SK-N-SH treated with all-trans-retinoic acid at 6 μM for 48 hours (cell line): ENCODE results near the gene SLAMF1.

Experiments
- ATAC-seq: fragments of 200-7000 bp; cut with Tn5 transposase; 3 replicates; pipeline ENCODE4 v1.9.1; 2020; ENCODE audit warnings: mild to moderate bottlenecking, moderate library complexity
- ARNTL ChIP-seq: fragments of 450-650 bp; formaldehyde crosslinking; IDR thresholded peaks from 2 replicates; pipeline ENCODE4 v1.5.0; 2020; ENCODE audit warnings: low read depth, mild to moderate bottlenecking, moderate library complexity, borderline replicate concordance
- BACH2 ChIP-seq: fragments of 250-450 bp; sonication (Bioruptor Pico); IDR thresholded peaks from 2 replicates; pipeline ENCODE4 v1.9.0; 2021; ENCODE audit warnings: mild to moderate bottlenecking, borderline replicate concordance
- CREB5 ChIP-seq: fragments of 250-450 bp; sonication (Bioruptor Pico); IDR thresholded peaks from 2 replicates; pipeline ENCODE4 v1.5.1; 2020; ENCODE audit warnings: low read depth, mild to moderate bottlenecking, moderate library complexity
- CSDC2 ChIP-seq: fragments of 250-450 bp; sonication (Bioruptor Pico); IDR thresholded peaks from 2 replicates; pipeline ENCODE4 v1.5.0; 2020; ENCODE audit warnings: mild to moderate bottlenecking, moderate library complexity
- CSRNP3 ChIP-seq: fragments of 250-450 bp; sonication (Bioruptor Pico); IDR thresholded peaks from 2 replicates; pipeline ENCODE4 v1.5.1; 2021; ENCODE audit warnings: mild to moderate bottlenecking, moderate library complexity
- GLIS3 ChIP-seq: fragments of 250-450 bp; sonication (Bioruptor Pico); IDR thresholded peaks from 2 replicates; pipeline ENCODE4 v1.5.0; 2020; ENCODE audit warnings: mild to moderate bottlenecking, moderate library complexity
- ISL1 ChIP-seq: fragments of 250-450 bp; sonication (Bioruptor Pico); IDR thresholded peaks from 2 replicates; pipeline ENCODE4 v2.1.2; 2022; ENCODE audit warnings: mild to moderate bottlenecking, moderate library complexity
- OSR1 ChIP-seq: fragments of 250-450 bp; sonication (Bioruptor Pico); IDR thresholded peaks from 2 replicates; pipeline ENCODE4 v1.8.0; 2022; ENCODE audit warnings: moderate library complexity, mild to moderate bottlenecking, inconsistent platforms
- PATZ1 ChIP-seq: fragments of 250-450 bp; sonication (Bioruptor Pico); IDR thresholded peaks from 2 replicates; pipeline ENCODE4 v1.8.0; 2020; ENCODE audit warnings: mild to moderate bottlenecking, moderate library complexity, borderline replicate concordance
- POU6F1 ChIP-seq: fragments of 250-450 bp; sonication (Bioruptor Pico); IDR thresholded peaks from 2 replicates; pipeline ENCODE4 v1.8.0; 2021; ENCODE audit warnings: low read depth, mild to moderate bottlenecking, moderate library complexity, borderline replicate concordance
- PPARA ChIP-seq: fragments of 250-450 bp; sonication (Bioruptor Pico); IDR thresholded peaks from 2 replicates; pipeline ENCODE4 v1.5.0; 2020; ENCODE audit warnings: mild to moderate bottlenecking, borderline replicate concordance
- RARB ChIP-seq: fragments of 250-450 bp; sonication (Bioruptor Pico); IDR thresholded peaks from 2 replicates; pipeline ENCODE4 v1.8.0; 2021; ENCODE audit warnings: mild to moderate bottlenecking, moderate library complexity
- SNAI2 ChIP-seq: fragments of 250-450 bp; sonication (Bioruptor Pico); IDR thresholded peaks from 2 replicates; pipeline ENCODE4 v1.5.0; 2020; ENCODE audit warnings: mild to moderate bottlenecking, moderate library complexity
- TOX ChIP-seq: fragments of 250-450 bp; sonication (Bioruptor Pico); IDR thresholded peaks from 2 replicates; pipeline ENCODE4 v1.8.0; 2021; ENCODE audit warnings: mild to moderate bottlenecking, moderate library complexity, borderline replicate concordance
- ZC3H10 ChIP-seq: fragments of 250-450 bp; sonication (Bioruptor Pico); IDR thresholded peaks from 2 replicates; pipeline ENCODE4 v1.5.1; 2021; ENCODE audit warnings: mild to moderate bottlenecking, moderate library complexity
- ZFP3 ChIP-seq: fragments of 250-450 bp; sonication (Bioruptor Pico); IDR thresholded peaks from 2 replicates; pipeline ENCODE4 v1.5.0; 2020; ENCODE audit warnings: mild to moderate bottlenecking, moderate library complexity
- ZFP30 ChIP-seq: fragments of 450-650 bp; formaldehyde crosslinking; IDR thresholded peaks from 2 replicates; pipeline ENCODE4 v1.5.0; 2022; ENCODE audit warnings: mild to moderate bottlenecking, moderate library complexity
- ZNF565 ChIP-seq: fragments of 450-650 bp; formaldehyde crosslinking; conservative IDR thresholded peaks from 2 replicates; pipeline ENCODE4 v1.5.0; 2020; ENCODE audit warnings: low read depth, mild to moderate bottlenecking, moderate library complexity
- ZNF8 ChIP-seq: fragments of 450-650 bp; formaldehyde crosslinking; IDR thresholded peaks from 2 replicates; pipeline ENCODE4 v1.5.0; 2020; ENCODE audit warnings: mild to moderate bottlenecking, moderate library complexity

SLAMF1 gene

GRCh38 chr1:160625725-160626498 is 20.9 kb downstream of the SLAMF1 start (continued):
- no peak for TF ChIP-seq CSRNP3
- no peak for TF ChIP-seq CSDC2 (CRISPR knock-in tag)
- TF ChIP-seq ARNTL (CRISPR knock-in tag) = no peak
- TF ChIP-seq ISL1 (CRISPR knock-in tag) = no peak
- no peak for TF ChIP-seq POU6F1 (CRISPR knock-in tag)
- no peak for TF ChIP-seq ZNF565 (CRISPR knock-in tag)

- TF ChIP-seq ZC3H10 (CRISPR knock-in tag) (no peak), ISL1 (CRISPR knock-in tag) (no peak), ARNTL (CRISPR knock-in tag) (no peak), ZFP30 (CRISPR knock-in tag) (no peak), CREB5 (no peak), CSRNP3 (no peak), ZFP3 (no peak), PATZ1 (CRISPR knock-in tag) (no peak), ZNF8 (no peak), OSR1 (CRISPR knock-in tag) (no peak), POU6F1 (CRISPR knock-in tag) (no peak), BACH2 (CRISPR knock-in tag) (no peak), TOX (CRISPR knock-in tag) (no peak), ZNF565 (CRISPR knock-in tag) (no peak), CSDC2 (CRISPR knock-in tag) (no peak), SNAI2 (CRISPR knock-in tag) (no peak), GLIS3 (CRISPR knock-in tag) (no peak)
- no peak for ATAC-seq
Measured at GRCh38 chr1:160625321-160625720, 21.5 kb downstream of the SLAMF1 start.

- no peak for ATAC-seq
- TF ChIP-seq ARNTL (CRISPR knock-in tag) = no peak
- TF ChIP-seq RARB = no peak
- TF ChIP-seq PPARA (CRISPR knock-in tag) = no peak
Measured at GRCh38 chr1:160624464-160624863, 22.4 kb downstream of the SLAMF1 start.
